ENCODE results near the gene SLC47A2. TPM values are rescaled to one million over a fixed set of nuclear protein-coding genes. Genes with fewer than 3 reads are reported as not detected.

Gene SLC47A2
- total and polyA plus RNA-seq, 2 of the 13 experiments (the other 11 are each of a cell fraction or from before 2014, with no cell fraction given): 0.04 TPM; not detected in 1

GRCh38 chr17:19660219-19660870 is 56.0 kb downstream of the SLC47A2 start (continued):
- TF ChIP-seq ZNF510 (CRISPR knock-in tag; IDR thresholded peaks at IDR 0.05; ENCODE audit: low read depth) (no peak), ZNF121 (CRISPR knock-in tag; IDR thresholded peaks at IDR 0.05) (no peak), IKZF1 (IDR thresholded peaks at IDR 0.05) (no peak), ZNF580 (CRISPR knock-in tag; IDR thresholded peaks at IDR 0.05; ENCODE audit: borderline replicate concordance, low read depth) (no peak), ZNF512B (CRISPR knock-in tag; IDR thresholded peaks at IDR 0.05; ENCODE audit: borderline replicate concordance) (0 out of 2 replicates have a peak, but pooled peaks have one; percentile 75), DZIP1 (CRISPR knock-in tag; IDR thresholded peaks at IDR 0.05) (no peak), ZBTB20 (CRISPR knock-in tag; IDR thresholded peaks at IDR 0.05; ENCODE audit: borderline replicate concordance, low read depth) (no peak), ZNF563 (CRISPR knock-in tag; IDR thresholded peaks at IDR 0.05) (no peak), FOXA3 (CRISPR knock-in tag; IDR thresholded peaks at IDR 0.05) (peak; percentile 97), TCF7 (IDR thresholded peaks at IDR 0.05; ENCODE audit: low read depth) (peak; percentile 99), ZNF749 (CRISPR knock-in tag; IDR thresholded peaks at IDR 0.05; ENCODE audit: borderline replicate concordance) (no peak), DPF2 (CRISPR knock-in tag; IDR thresholded peaks at IDR 0.05; ENCODE audit: borderline replicate concordance, low read depth) (peak; percentile 91), FOXP1 (IDR thresholded peaks at IDR 0.05) (peak; percentile 72; the same call in 1 of the 2 replicates), FOXP1 (CRISPR knock-in tag; IDR thresholded peaks at IDR 0.05) (peak; percentile 95), BRF2 (CRISPR knock-in tag; IDR thresholded peaks at IDR 0.05) (no peak), SETDB1 (CRISPR knock-in tag; IDR thresholded peaks at IDR 0.05; ENCODE audit: borderline replicate concordance) (no peak), THYN1 (CRISPR knock-in tag; IDR thresholded peaks at IDR 0.05; ENCODE audit: borderline replicate concordance, low read depth) (no peak), MIER3 (CRISPR knock-in tag; IDR thresholded peaks at IDR 0.05; ENCODE audit: borderline replicate concordance) (peak; percentile 88; the same call in 1 of the 2 replicates), HNF1B (CRISPR knock-in tag; IDR thresholded peaks at IDR 0.05) (0 out of 2 replicates have a peak, but pooled peaks have one; percentile 28), TCF7L2 (IDR thresholded peaks at IDR 0.05; ENCODE audit: low read depth, low read length) (peak; percentile 88), ATRX (CRISPR knock-in tag; IDR thresholded peaks at IDR 0.05; ENCODE audit: borderline replicate concordance) (no peak), SP5 (CRISPR knock-in tag; IDR thresholded peaks at IDR 0.05; ENCODE audit: borderline replicate concordance, low read depth) (peak; percentile 59), FOXK2 (IDR thresholded peaks at IDR 0.05) (peak; percentile 76)
